ENCODE data around the gene TFDP3. TPM values are rescaled to one million over a fixed set of nuclear protein-coding genes. Genes with fewer than 3 reads are reported as not detected.

The TFDP3 gene
- total RNA-seq, 4 donors from 2014 or later: not detected

DNA sequence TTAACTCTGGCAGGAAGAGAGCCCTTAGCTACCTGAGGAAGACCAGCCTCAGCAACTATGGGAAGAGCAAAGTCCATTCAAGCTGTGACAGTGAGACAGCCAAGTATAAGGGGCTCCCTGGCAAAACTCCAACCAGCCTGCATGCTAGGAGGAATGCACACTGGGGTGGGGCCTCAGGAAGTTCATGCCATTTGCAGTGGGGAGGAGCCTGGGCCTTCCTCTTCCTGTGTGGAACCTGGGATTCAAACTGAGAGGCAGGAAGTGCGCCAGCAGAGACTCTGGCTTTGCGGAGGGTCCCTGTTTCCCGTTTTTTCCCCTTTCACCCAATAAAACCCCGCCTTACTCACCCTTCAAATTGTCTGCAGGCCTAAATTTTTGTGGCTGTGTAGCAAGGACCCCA, 33.0 kb downstream of the TFDP3 start:
- DNase-seq (no peak), ATAC-seq (no peak)
- Histone ChIP-seq H3K9me3 (no peaks in the 10 kb centered on the region), H3K36me3 (no peaks in the 10 kb centered on the region), H3K4me3 (no peak overlapping the region), H3K27me3 (no peaks in the 10 kb centered on the region), H3K27ac (no peak overlapping the region), H3K4me1 (no peaks in the 10 kb centered on the region)
- in situ Hi-C loops (cut with MboI; ENCODE audit: low sequenced_read_pairs in 4 of 4) (no loop called here), intact Hi-C loops (cut with DNase I; ENCODE audit: low total_unique reads) (no loop called here)
- TF ChIP-seq, protein P1, sequence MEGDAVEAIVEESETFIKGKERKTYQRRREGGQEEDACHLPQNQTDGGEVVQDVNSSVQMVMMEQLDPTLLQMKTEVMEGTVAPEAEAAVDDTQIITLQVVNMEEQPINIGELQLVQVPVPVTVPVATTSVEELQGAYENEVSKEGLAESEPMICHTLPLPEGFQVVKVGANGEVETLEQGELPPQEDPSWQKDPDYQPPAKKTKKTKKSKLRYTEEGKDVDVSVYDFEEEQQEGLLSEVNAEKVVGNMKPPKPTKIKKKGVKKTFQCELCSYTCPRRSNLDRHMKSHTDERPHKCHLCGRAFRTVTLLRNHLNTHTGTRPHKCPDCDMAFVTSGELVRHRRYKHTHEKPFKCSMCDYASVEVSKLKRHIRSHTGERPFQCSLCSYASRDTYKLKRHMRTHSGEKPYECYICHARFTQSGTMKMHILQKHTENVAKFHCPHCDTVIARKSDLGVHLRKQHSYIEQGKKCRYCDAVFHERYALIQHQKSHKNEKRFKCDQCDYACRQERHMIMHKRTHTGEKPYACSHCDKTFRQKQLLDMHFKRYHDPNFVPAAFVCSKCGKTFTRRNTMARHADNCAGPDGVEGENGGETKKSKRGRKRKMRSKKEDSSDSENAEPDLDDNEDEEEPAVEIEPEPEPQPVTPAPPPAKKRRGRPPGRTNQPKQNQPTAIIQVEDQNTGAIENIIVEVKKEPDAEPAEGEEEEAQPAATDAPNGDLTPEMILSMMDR (IDR thresholded peaks at IDR 0.05 in 4 of 5, conservative IDR thresholded peaks at IDR 0.05 in 1 of 5): no peak
- TF ChIP-seq POLR2A (IDR thresholded peaks at IDR 0.05): no peak

DNA sequence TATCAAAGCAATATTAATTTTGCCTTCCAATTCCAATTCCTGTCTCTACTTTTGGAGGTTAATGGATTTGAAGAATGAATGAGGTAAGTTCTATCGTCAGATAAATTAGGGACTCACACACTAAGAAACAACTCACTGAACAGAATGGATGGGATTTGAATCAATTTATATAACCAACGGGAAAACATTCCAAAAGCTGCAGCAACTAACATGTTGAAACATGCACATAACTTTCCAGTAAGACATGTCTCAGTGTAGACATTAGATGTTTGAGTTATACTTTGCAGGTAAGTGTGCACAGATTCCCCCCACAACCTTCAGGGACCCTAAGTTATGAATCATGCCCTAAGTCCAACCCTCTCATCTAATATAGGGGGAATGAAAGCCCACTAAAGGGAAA, 34.3 kb downstream of the TFDP3 start:
- no peak for DNase-seq
- no peaks in the 10 kb centered on the region for H3K4me1 ChIP-seq
- H3K27me3 ChIP-seq: no peaks in the 10 kb centered on the region
- no peaks in the 10 kb centered on the region for H3K36me3 ChIP-seq
- H3K27ac ChIP-seq: no peak overlapping the region
- in situ Hi-C loops (cut with MboI; ENCODE audit: low sequenced_read_pairs in 4 of 4) (no loop called here), intact Hi-C loops (cut with DNase I; ENCODE audit: low total_unique reads) (no loop called here)
- no peak for TF ChIP-seq POLR2A (IDR thresholded peaks at IDR 0.05)
- TF ChIP-seq, protein P1 (IDR thresholded peaks at IDR 0.05 in 4 of 5, conservative IDR thresholded peaks at IDR 0.05 in 1 of 5): no peak
- no peak for ATAC-seq
- no peak overlapping the region for H3K4me3 ChIP-seq
- no peaks in the 10 kb centered on the region for H3K9me3 ChIP-seq

DNA sequence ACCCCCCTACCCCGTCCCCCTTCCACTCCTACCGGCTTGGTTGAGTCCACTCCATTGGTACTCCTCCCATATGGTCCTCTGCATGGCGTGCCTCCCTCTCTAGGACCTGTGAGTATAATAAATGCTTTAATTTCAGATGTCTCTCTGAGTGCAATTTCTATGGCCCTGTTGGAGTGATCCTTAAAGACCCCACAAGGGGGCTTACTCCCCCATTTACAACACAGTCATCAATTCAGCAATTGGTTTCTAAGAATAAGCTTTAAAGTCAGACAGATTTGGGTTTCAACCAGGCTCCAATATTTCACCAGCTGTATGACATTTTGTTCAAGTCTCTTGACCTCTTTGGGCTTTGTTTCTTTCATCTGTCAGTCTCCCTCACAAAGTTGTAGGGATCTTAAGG, 38.7 kb downstream of the TFDP3 start:
- no peaks in the 10 kb centered on the region for H3K9me3 ChIP-seq
- in situ Hi-C loops (cut with MboI; ENCODE audit: low sequenced_read_pairs in 4 of 4): no loop called here
- DNase-seq: no peak
- TF ChIP-seq, protein P1 (IDR thresholded peaks at IDR 0.05 in 4 of 5, conservative IDR thresholded peaks at IDR 0.05 in 1 of 5): no peak
- H3K27ac ChIP-seq: no peak overlapping the region
- no peaks in the 10 kb centered on the region for H3K27me3 ChIP-seq
- no peaks in the 10 kb centered on the region for H3K4me1 ChIP-seq
- ATAC-seq: no peak
- intact Hi-C loops (cut with DNase I; ENCODE audit: low total_unique reads): no loop called here
- no peaks in the 10 kb centered on the region for H3K36me3 ChIP-seq
- H3K4me3 ChIP-seq: no peak overlapping the region

DNA sequence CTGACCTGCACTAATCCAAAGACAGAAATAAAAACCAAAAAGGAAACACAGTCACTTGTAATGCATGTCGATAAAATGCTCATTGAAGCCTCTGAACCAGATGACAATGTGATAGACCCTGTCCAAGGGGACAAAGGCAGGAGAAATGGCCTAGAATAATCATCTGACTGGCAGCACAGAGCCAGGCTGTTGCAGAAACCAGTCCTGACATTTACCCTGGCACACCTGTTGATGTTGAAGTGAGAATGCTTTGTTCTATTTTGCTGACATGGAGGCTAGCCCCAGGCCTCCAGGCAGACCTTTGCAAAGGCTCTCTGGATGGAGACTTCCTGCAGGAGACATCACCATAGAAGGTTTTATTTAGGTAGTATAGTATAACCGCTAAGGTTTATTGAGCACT, 41.0 kb downstream of the TFDP3 start:
- no peaks in the 10 kb centered on the region for H3K4me1 ChIP-seq
- H3K36me3 ChIP-seq: no peaks in the 10 kb centered on the region
- no peak for ATAC-seq
- DNase-seq: no peak
- H3K4me3 ChIP-seq: no peak overlapping the region
- no peaks in the 10 kb centered on the region for H3K9me3 ChIP-seq
- intact Hi-C loops (cut with DNase I; ENCODE audit: low total_unique reads) (no loop called here), in situ Hi-C loops (cut with MboI; ENCODE audit: low sequenced_read_pairs in 4 of 4) (no loop called here)
- no peak for TF ChIP-seq POLR2A (IDR thresholded peaks at IDR 0.05)
- TF ChIP-seq, protein P1 (IDR thresholded peaks at IDR 0.05 in 4 of 5, conservative IDR thresholded peaks at IDR 0.05 in 1 of 5): no peak
- no peaks in the 10 kb centered on the region for H3K27me3 ChIP-seq
- no peak overlapping the region for H3K27ac ChIP-seq

DNA sequence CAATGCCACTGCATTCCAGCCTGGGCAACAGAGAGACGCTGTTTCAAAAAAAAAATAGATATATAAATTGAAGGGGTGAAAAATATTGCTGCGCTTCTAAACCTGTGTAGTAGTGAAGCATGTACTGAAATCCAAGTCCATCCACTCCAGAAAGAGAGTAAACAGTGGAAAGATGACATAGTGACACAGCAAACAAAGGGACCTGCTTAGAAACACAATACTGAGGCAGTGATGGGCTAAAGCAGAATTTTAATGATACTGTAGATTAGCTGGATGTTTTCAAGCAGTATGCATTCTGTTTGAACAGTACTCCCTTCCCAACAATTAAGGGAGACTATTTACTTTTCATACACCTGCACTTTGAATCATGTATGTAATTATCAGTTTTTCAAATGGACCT, 42.5 kb downstream of the TFDP3 start:
- TF ChIP-seq, protein P1 (IDR thresholded peaks at IDR 0.05 in 4 of 5, conservative IDR thresholded peaks at IDR 0.05 in 1 of 5): no peak
- no peak for TF ChIP-seq POLR2A (IDR thresholded peaks at IDR 0.05)
- no peak overlapping the region for H3K27ac ChIP-seq
- H3K4me1 ChIP-seq: no peaks in the 10 kb centered on the region
- H3K36me3 ChIP-seq: no peaks in the 10 kb centered on the region
- intact Hi-C loops (cut with DNase I; ENCODE audit: low total_unique reads): no loop called here
- ATAC-seq (no peak), DNase-seq (no peak)
- no peaks in the 10 kb centered on the region for H3K27me3 ChIP-seq
- no peaks in the 10 kb centered on the region for H3K9me3 ChIP-seq
- in situ Hi-C loops (cut with MboI; ENCODE audit: low sequenced_read_pairs in 4 of 4): no loop called here
- no peak overlapping the region for H3K4me3 ChIP-seq
